Left lobe of liver (tissue), 2 donors: ENCODE results near the gene DUSP15. TPM values are rescaled to one million over a fixed set of nuclear protein-coding genes. Genes with fewer than 3 reads are reported as not detected.
A peak's percentile ranks its signal among the peaks of the same experiment; 100 is the strongest.
"Not testable (repeated sequence)": the region's sequence is repeated elsewhere in the genome, so short reads cannot be mapped to it uniquely, and the experiment has no call there.

ENCODE experiments used
- ATAC-seq: fragments of 200-7000 bp; cut with Tn5 transposase; one replicate; pipeline ENCODE4 v1.9.1; 2020; ENCODE audit warnings: mild to moderate bottlenecking, moderate library complexity
- DNase-seq: peaks from one replicate; pipeline ENCODE4 v3.0.0-alpha.2; 2020; ENCODE audit warnings: low spot score
- total RNA-seq: library from RNA; stranded (reverse); gene quantifications from one replicate; pipeline ENCODE4 v1.2.1, GENCODE V29; 2021
- donor health status: DM: no; HTN: no; CAD: no; lungs with moderate emphysema.
- donor health status: DM: no; HTN: yes; CAD: no.

Gene DUSP15, protein sequence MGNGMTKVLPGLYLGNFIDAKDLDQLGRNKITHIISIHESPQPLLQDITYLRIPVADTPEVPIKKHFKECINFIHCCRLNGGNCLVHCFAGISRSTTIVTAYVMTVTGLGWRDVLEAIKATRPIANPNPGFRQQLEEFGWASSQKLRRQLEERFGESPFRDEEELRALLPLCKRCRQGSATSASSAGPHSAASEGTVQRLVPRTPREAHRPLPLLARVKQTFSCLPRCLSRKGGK
- 0.38 TPM for total RNA-seq

GRCh38 chr20:31869942-31870725, at the start of gene DUSP15, which contains the start of gene TTLL9:
Gene DUSP15 (minus strand): TSS chr20:31870527. CDS start chr20:31870337, 190 bp downstream.
Gene TTLL9 (plus strand): TSS chr20:31870634. CDS start chr20:31871127, 493 bp downstream.
- DNase-seq (no peak), ATAC-seq (peak; percentile 92)

GRCh38 chr20:31919410-31920155, 49.3 kb upstream of the DUSP15 start:
- no peak for ATAC-seq
- DNase-seq = no peak

GRCh38 chr20:31918466-31919105, 48.3 kb upstream of the DUSP15 start:
- no peak for DNase-seq
- no peak for ATAC-seq

DNA sequence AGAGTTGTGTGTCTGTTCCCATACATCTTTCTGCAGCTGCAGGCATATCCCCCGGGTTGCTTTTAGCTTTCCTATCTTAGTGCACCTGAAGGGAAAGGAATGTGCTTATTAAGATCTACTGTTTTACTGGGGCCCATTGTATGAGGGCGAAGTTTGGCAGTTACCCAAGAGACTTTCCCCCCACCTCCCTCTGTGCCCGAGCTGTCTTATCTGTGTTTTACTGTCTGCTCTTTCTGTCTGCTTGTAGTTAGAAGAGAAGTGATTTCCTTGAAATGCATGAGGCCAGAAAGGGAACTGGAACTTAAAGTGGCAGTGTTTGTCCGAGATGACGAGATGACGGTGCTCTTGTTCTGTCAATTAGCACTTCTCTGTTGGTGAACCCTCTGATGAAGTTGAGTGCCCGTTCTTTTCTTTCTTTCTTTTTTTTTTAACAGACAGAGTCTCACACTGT, 47.7 kb upstream of the DUSP15 start:
- not testable (repeated sequence) for DNase-seq, ATAC-seq

GRCh38 chr20:31916708-31917107, 46.4 kb upstream of the DUSP15 start:
- no peak for DNase-seq
- no peak for ATAC-seq

DNA sequence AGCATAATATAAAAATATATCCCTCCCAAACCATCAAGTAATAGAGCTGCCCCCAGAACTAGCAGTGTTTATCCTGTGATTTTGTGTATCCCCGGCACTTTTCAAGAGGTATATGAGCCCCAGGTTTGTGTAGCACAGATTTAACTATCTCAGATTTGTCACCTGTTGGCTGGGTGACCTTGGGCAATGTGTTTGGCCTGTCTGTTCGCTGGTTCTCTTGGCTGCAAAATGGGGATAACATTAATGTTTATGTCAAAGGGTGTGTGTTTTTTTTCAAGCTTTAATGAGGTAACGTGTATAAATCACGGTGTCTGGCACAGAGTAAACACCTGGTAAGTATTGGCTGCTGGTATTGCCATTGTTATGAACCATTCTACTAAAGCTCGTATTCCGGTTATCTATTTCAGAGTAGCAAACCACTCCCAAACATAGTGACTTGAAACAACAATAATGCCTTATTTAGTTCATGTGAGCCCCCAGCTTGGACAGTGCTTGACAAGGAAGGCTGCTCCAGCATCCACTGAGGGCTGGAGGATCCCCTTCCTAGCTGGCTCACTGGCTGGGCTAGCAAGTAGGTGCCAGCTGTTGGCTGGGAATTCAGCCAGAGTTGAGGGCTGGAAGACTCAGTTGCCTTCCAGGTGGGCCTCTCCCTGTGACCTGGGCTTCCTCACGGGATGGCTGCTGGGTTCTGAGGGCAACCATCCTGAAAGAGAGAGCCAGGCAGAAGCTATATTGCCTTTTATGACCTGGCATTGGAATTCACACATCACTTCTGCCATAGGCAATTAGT, 45.4 kb upstream of the DUSP15 start:
- DNase-seq = no peak
- ATAC-seq = no peak

- ATAC-seq (no peak), DNase-seq (no peak)
Measured at GRCh38 chr20:31914170-31914569, 43.8 kb upstream of the DUSP15 start.

DNA sequence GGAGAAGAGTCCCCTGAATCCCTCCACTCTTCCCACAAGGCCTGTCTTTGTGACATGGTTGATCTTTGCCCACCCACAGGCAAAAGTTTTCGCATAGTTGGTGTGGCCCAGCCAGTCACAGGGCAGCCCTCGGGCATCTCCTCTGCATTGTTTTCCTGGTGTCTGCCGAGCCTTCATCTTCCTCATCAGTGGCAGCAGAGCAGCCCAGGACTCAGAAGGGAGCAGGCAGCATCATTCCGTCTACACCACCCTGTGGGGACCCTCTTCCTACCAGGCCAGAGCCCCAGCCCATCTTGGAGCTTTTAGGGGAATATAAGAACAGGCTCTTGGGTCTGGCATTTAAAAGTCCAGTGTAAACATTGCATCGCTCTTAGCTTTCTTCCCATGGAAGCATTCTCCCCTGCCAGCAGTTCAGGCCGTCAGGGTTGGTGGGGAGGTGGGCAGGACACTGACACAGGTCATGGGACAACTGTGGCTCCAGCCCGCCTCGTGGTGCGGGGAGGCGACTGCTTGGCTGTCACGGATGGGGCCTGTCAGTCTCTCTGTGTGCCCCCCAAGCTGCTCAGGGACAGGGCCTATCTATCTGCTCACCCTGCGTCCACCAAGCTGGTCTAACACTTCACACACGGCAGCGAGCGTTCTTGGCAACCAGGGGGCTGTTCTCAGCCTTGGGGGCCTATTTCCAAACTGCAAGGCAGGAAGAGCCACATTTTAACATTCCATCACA, 43.3 kb upstream of the DUSP15 start:
- no peak for DNase-seq
- ATAC-seq = no peak

GRCh38 chr20:31910071-31910803, 39.9 kb upstream of the DUSP15 start:
- ATAC-seq = no peak

GRCh38 chr20:31909253-31910070, 39.1 kb upstream of the DUSP15 start:
- ATAC-seq (no peak), DNase-seq (no peak)

More at GRCh38 chr20:31910071-31910803, 39.9 kb upstream of the DUSP15 start:
- DNase-seq = no peak

DNA sequence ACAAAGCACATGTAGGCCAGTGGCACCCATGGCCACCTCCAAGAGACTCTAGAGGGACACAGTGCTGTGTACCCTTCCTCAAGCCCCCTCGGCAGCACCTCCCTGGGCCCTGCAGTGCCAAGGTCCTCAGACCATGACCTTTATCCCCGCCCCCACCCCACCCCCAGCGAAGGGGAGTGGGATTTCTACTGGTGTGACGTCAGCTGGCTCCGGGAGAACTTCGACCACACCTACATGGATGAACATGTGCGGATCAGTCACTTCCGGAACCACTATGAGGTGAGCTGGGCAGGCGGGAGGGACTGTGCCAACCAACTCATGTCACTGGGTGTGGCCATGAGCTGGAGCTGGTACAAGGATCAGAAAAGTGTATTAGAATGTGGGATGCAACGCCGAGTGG, 38.1 kb upstream of the DUSP15 start:
- DNase-seq (no peak), ATAC-seq (no peak)

- ATAC-seq = no peak
- no peak for DNase-seq
Measured at GRCh38 chr20:31908016-31908415, 37.7 kb upstream of the DUSP15 start.

- DNase-seq (no peak), ATAC-seq (no peak)
Measured at GRCh38 chr20:31907046-31907445, 36.7 kb upstream of the DUSP15 start.

- DNase-seq (no peak), ATAC-seq (no peak)
Measured at GRCh38 chr20:31906001-31906400, 35.7 kb upstream of the DUSP15 start.

- DNase-seq (no peak), ATAC-seq (no peak)
Measured at GRCh38 chr20:31903627-31904386, 33.5 kb upstream of the DUSP15 start.

GRCh38 chr20:31901615-31902014, 31.3 kb upstream of the DUSP15 start:
- DNase-seq (no peak), ATAC-seq (no peak)

GRCh38 chr20:31897541-31897940, 27.2 kb upstream of the DUSP15 start:
- no peak for ATAC-seq
- no peak for DNase-seq
